HEK293 (cell line): ENCODE data around the gene LDLRAD3.

ENCODE experiments used
- CTCF ChIA-PET: fragments of 350-600 bp; formaldehyde crosslinking; extraction: SDS; loops from one replicate; lab custom pipeline; 2021; ENCODE audit warnings: antibody characterized with exemption; lab: Yijun Ruan, JAX
- POLR2A ChIA-PET: fragments of 300-600 bp; formaldehyde crosslinking; extraction: SDS; loops from one replicate; lab custom pipeline; 2020; ENCODE audit warnings: antibody characterized with exemption, inconsistent platforms; lab: Yijun Ruan, JAX
- H3K27ac ChIP-seq: fragments of 200-500 bp; sonication (Bioruptor generic); 2 replicates; pipeline ENCODE4 v1.5.1; 2014; ENCODE audit warnings: low read depth, low read length, control low read depth, inconsistent platforms; ENCODE audit errors: extremely low read depth
- H3K36me3 ChIP-seq, 2 experiments: fragments of 200-500 bp in 1 of 2; sonication (Bioruptor generic) in 1 of 2; 1 replicate in 1 of 2; 2 replicates in 1 of 2; pipeline ENCODE4 v1.5.1; 2014 to 2017; ENCODE audit warnings: inconsistent platforms in 2 of 2, low read length in 2 of 2; ENCODE audit not compliant: control insufficient read depth in 2 of 2, insufficient read depth in 1 of 2
- H3K4me1 ChIP-seq: fragments of 200-500 bp; sonication (Bioruptor generic); 2 replicates; pipeline ENCODE4 v1.5.1; 2014; ENCODE audit warnings: mild to moderate bottlenecking, low read length, inconsistent platforms; ENCODE audit not compliant: control insufficient read depth, insufficient read depth
- H3K4me3 ChIP-seq: 2 replicates; pipeline ENCODE4 v1.5.1; 2011; ENCODE audit warnings: low read depth, mild to moderate bottlenecking, control low read depth, low read length, moderate library complexity
- H3K9me3 ChIP-seq: fragments of 200-500 bp; sonication (Bioruptor generic); 2 replicates; pipeline ENCODE4 v1.5.1; 2014; ENCODE audit warnings: low read depth, low read length, inconsistent platforms; ENCODE audit not compliant: control insufficient read depth, insufficient read depth
- BCL11B ChIP-seq: fragments of 450-650 bp; formaldehyde crosslinking; IDR thresholded peaks from 2 replicates; pipeline ENCODE4 v1.5.1; 2016; ENCODE audit warnings: low read depth, missing biosample characterization, missing genetic modification characterization
- FEZF1 ChIP-seq: fragments of 450-650 bp; formaldehyde crosslinking; IDR thresholded peaks from 2 replicates; pipeline ENCODE4 v1.5.1; 2016; ENCODE audit warnings: missing biosample characterization, missing genetic modification characterization
- GLI2 ChIP-seq: fragments of 450-650 bp; formaldehyde crosslinking; IDR thresholded peaks from 2 replicates; pipeline ENCODE4; 2017; ENCODE audit warnings: missing biosample characterization, missing genetic modification characterization, low read depth, borderline replicate concordance
- HOXD13 ChIP-seq: sonication (generic); formaldehyde crosslinking; IDR thresholded peaks from 2 replicates; pipeline ENCODE4 v1.8.0; 2022; ENCODE audit warnings: missing genetic modification reagents, borderline replicate concordance
- KLF10 ChIP-seq: fragments of 450-650 bp; IDR thresholded peaks from 2 replicates; pipeline ENCODE4 v1.5.1; 2018; ENCODE audit warnings: missing biosample characterization, mild to moderate bottlenecking, missing genetic modification characterization
- MZF1 ChIP-seq: fragments of 450-650 bp; formaldehyde crosslinking; IDR thresholded peaks from 2 replicates; pipeline ENCODE4 v1.5.1; 2017; ENCODE audit warnings: missing biosample characterization, missing genetic modification characterization, borderline replicate concordance
- REPIN1 ChIP-seq: fragments of 450-650 bp; formaldehyde crosslinking; IDR thresholded peaks from 2 replicates; pipeline ENCODE4 v1.5.1; 2017; ENCODE audit warnings: missing biosample characterization, missing genetic modification characterization, low read depth
- ZBTB1 ChIP-seq: fragments of 450-650 bp; formaldehyde crosslinking; IDR thresholded peaks from 2 replicates; pipeline ENCODE4 v1.5.1; 2016; ENCODE audit warnings: missing biosample characterization, missing genetic modification characterization
- ZIC2 ChIP-seq: fragments of 450-650 bp; formaldehyde crosslinking; IDR thresholded peaks from 2 replicates; pipeline ENCODE4 v1.5.1; 2016; ENCODE audit warnings: missing biosample characterization, missing genetic modification characterization
- ZNF155 ChIP-seq: fragments of 450-650 bp; formaldehyde crosslinking; IDR thresholded peaks from 2 replicates; pipeline ENCODE4 v1.5.1; 2016; ENCODE audit warnings: missing biosample characterization, missing genetic modification characterization
- ZNF174 ChIP-seq: fragments of 450-650 bp; formaldehyde crosslinking; IDR thresholded peaks from 2 replicates; pipeline ENCODE4 v1.5.0; 2017; ENCODE audit warnings: missing biosample characterization, mild to moderate bottlenecking, missing genetic modification characterization
- ZNF366 ChIP-seq: fragments of 450-650 bp; formaldehyde crosslinking; conservative IDR thresholded peaks from 2 replicates; pipeline ENCODE4 v1.5.1; 2016; ENCODE audit warnings: missing biosample characterization, missing genetic modification characterization
- ZNF473 ChIP-seq: fragments of 450-650 bp; formaldehyde crosslinking; IDR thresholded peaks from 2 replicates; pipeline ENCODE4 v1.5.1; 2017; ENCODE audit warnings: missing biosample characterization, missing genetic modification characterization
- ZNF558 ChIP-seq: fragments of 450-650 bp; formaldehyde crosslinking; IDR thresholded peaks from 2 replicates; pipeline ENCODE4 v1.5.1; 2016; ENCODE audit warnings: missing biosample characterization, missing genetic modification characterization
- ZNF560 ChIP-seq: fragments of 450-650 bp; formaldehyde crosslinking; IDR thresholded peaks from 2 replicates; pipeline ENCODE4 v1.5.1; 2017; ENCODE audit warnings: missing biosample characterization, missing genetic modification characterization, borderline replicate concordance
- ZNF645 ChIP-seq: fragments of 450-650 bp; formaldehyde crosslinking; IDR thresholded peaks from 2 replicates; pipeline ENCODE4; 2016; ENCODE audit warnings: missing biosample characterization, missing genetic modification characterization
- ZNF658 ChIP-seq: fragments of 450-650 bp; formaldehyde crosslinking; IDR thresholded peaks from 2 replicates; pipeline ENCODE4; 2016; ENCODE audit warnings: missing biosample characterization, missing genetic modification characterization
- ZNF76 ChIP-seq: fragments of 450-650 bp; formaldehyde crosslinking; IDR thresholded peaks from 2 replicates; pipeline ENCODE4; 2016; ENCODE audit warnings: low read depth, missing biosample characterization, missing genetic modification characterization, borderline replicate concordance
- ZNF768 ChIP-seq: fragments of 450-650 bp; formaldehyde crosslinking; IDR thresholded peaks from 2 replicates; pipeline ENCODE4 v1.5.1; 2018; ENCODE audit warnings: missing biosample characterization, mild to moderate bottlenecking, missing genetic modification characterization
- TF ChIP-seq, protein P1 (sequence below): fragments of 450-650 bp; formaldehyde crosslinking; IDR thresholded peaks from 2 replicates; pipeline ENCODE4 v1.5.1; 2016; ENCODE audit warnings: missing biosample characterization, missing genetic modification characterization
- TF ChIP-seq, protein P2 (sequence below): fragments of 450-650 bp; formaldehyde crosslinking; IDR thresholded peaks from 2 replicates; pipeline ENCODE4 v1.5.1; 2017; ENCODE audit warnings: missing biosample characterization, mild to moderate bottlenecking, missing genetic modification characterization, moderate library complexity
- TF ChIP-seq, protein P3 (sequence below): sonication (generic); formaldehyde crosslinking; IDR thresholded peaks from 2 replicates; pipeline ENCODE4 v1.8.1; 2022; ENCODE audit warnings: mild to moderate bottlenecking, moderate library complexity, missing genetic modification reagents

The LDLRAD3 gene

GRCh38 chr11:36029616-36030015 lies 85.8 kb downstream of the LDLRAD3 start (continued):
- TF ChIP-seq ZNF76 (no peak), KLF10 (tag by site-specific recombination) (no peak)

DNA sequence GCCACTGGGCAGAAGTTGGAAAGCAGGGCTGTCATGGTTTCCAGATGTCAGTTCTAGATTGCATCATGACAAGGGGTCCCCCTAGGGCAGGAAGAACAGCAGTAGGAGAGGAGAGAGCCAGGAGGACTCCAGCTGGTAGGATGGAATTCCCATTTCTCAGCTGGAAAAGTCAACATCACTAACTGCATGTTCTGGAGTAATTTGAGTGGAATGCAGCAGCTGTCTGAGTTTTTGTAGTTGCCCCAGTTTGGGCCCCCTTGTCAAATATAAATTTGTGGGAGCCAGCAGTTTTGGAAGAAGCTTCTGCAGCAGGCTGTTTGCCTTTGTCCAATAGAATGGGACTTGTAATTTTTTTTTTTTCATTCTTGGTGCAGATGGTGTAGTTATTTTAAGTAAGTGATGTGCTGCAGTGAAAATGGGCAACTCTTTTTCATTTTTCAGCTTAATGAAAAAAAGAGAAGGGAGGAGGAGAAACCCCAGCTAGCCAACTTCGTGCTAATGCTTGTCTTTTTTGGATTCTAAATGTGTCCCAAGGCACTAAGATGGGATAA lies 86.9 kb downstream of the LDLRAD3 start:
- Histone ChIP-seq H3K4me1 (no peaks in the 10 kb centered on the region), H3K36me3 (no peaks in the 10 kb centered on the region), H3K9me3 (no peaks in the 10 kb centered on the region), H3K4me3 (no peak overlapping the region), H3K27ac (no peak overlapping the region)
- ChIA-PET POLR2A (no interaction called here), CTCF (interaction anchor here (0.6 to 1.7 kb wide), 2 partner anchors 209 to 392 kb away, joined by 4 to 8 read pairs; no protein-coding TSS in a partner anchor)
- TF ChIP-seq ZIC2 (tag by site-specific recombination): 0 out of 2 replicates have a peak, but pooled peaks have one; percentile 18
- TF ChIP-seq ZNF174 (tag by site-specific recombination): no peak
- TF ChIP-seq MZF1 (tag by site-specific recombination): no peak
- TF ChIP-seq GLI2 (tag by site-specific recombination): no peak
- TF ChIP-seq, protein P1, sequence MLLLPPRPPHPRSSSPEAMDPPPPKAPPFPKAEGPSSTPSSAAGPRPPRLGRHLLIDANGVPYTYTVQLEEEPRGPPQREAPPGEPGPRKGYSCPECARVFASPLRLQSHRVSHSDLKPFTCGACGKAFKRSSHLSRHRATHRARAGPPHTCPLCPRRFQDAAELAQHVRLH (tag by site-specific recombination): no peak
- TF ChIP-seq, all 188 proteins: peak for 1

GRCh38 chr11:36033082-36033751 lies 89.4 kb downstream of the LDLRAD3 start:
- H3K27ac ChIP-seq: no peak overlapping the region
- ChIA-PET CTCF (interaction anchor here (0.6 to 1.4 kb wide), 5 partner anchors 9 to 1067 kb away, joined by 3 to 5 read pairs (median 4); no protein-coding TSS in a partner anchor), POLR2A (no interaction called here)
- H3K4me1 ChIP-seq: no peaks in the 10 kb centered on the region
- H3K4me3 ChIP-seq: no peak overlapping the region
- no peaks in the 10 kb centered on the region for H3K36me3 ChIP-seq
- H3K9me3 ChIP-seq: no peaks in the 10 kb centered on the region
- TF ChIP-seq ZNF366 (tag by site-specific recombination) (no peak), ZIC2 (tag by site-specific recombination) (peak; percentile 60)
- TF ChIP-seq, all 188 proteins: peak for 1

- Histone ChIP-seq H3K27ac (no peak overlapping the region), H3K9me3 (no peaks in the 10 kb centered on the region), H3K4me3 (no peak overlapping the region), H3K36me3 (no peaks in the 10 kb centered on the region), H3K4me1 (no peaks in the 10 kb centered on the region)
- no peak for TF ChIP-seq ZNF560 (tag by site-specific recombination)
- TF ChIP-seq ZNF155: no peak
- no peak for TF ChIP-seq ZNF473 (tag by site-specific recombination)
- no peak for TF ChIP-seq ZBTB1
- TF ChIP-seq, protein P2, sequence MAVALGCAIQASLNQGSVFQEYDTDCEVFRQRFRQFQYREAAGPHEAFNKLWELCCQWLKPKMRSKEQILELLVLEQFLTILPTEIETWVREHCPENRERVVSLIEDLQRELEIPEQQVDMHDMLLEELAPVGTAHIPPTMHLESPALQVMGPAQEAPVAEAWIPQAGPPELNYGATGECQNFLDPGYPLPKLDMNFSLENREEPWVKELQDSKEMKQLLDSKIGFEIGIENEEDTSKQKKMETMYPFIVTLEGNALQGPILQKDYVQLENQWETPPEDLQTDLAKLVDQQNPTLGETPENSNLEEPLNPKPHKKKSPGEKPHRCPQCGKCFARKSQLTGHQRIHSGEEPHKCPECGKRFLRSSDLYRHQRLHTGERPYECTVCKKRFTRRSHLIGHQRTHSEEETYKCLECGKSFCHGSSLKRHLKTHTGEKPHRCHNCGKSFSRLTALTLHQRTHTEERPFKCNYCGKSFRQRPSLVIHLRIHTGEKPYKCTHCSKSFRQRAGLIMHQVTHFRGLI (tag by site-specific recombination): no peak
- TF ChIP-seq ZNF558: no peak
- TF ChIP-seq BCL11B: no peak
- no peak for TF ChIP-seq REPIN1 (tag by site-specific recombination)
- no peak for TF ChIP-seq GLI2 (tag by site-specific recombination)
- no peak for TF ChIP-seq FEZF1 (tag by site-specific recombination)
- no peak for TF ChIP-seq ZNF768 (tag by site-specific recombination)
- no peak for TF ChIP-seq ZNF645
- TF ChIP-seq, protein P1 (tag by site-specific recombination): no peak
- no peak for TF ChIP-seq HOXD13 (CRISPR knock-in tag)
- no peak for TF ChIP-seq ZNF658 (tag by site-specific recombination)
- TF ChIP-seq, protein P3, sequence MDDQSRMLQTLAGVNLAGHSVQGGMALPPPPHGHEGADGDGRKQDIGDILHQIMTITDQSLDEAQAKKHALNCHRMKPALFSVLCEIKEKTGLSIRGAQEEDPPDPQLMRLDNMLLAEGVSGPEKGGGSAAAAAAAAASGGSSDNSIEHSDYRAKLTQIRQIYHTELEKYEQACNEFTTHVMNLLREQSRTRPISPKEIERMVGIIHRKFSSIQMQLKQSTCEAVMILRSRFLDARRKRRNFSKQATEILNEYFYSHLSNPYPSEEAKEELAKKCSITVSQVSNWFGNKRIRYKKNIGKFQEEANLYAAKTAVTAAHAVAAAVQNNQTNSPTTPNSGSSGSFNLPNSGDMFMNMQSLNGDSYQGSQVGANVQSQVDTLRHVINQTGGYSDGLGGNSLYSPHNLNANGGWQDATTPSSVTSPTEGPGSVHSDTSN (CRISPR knock-in tag): no peak
- CTCF ChIA-PET: interaction anchor here (0.6 to 1.4 kb wide), 4 partner anchors 8 to 212 kb away, joined by 3 to 5 read pairs (median 4); no protein-coding TSS in a partner anchor
- POLR2A ChIA-PET: no interaction called here
Measured at GRCh38 chr11:36033936-36034335, 90.1 kb downstream of the LDLRAD3 start.
